SK-N-MC (cell line): ENCODE data around the gene COPE.
A peak's percentile ranks its signal among the peaks of the same experiment; 100 is the strongest.

Experiments used
- DNase-seq: peaks from one replicate; pipeline ENCODE4 v3.0.0-alpha.2; 2011; ENCODE audit warnings: low read depth, low spot score
- H3K27ac ChIP-seq: fragments of 200-600 bp; sonication (generic); 2 replicates; pipeline ENCODE4 v1.5.1; 2016; ENCODE audit warnings: mixed run types
- H3K36me3 ChIP-seq: fragments of 200-600 bp; sonication (generic); 2 replicates; pipeline ENCODE4 v1.6.1; 2017; ENCODE audit warnings: antibody characterized with exemption, low read length, mixed read lengths; ENCODE audit not compliant: insufficient read depth
- H3K4me3 ChIP-seq: fragments of 200-600 bp; sonication (generic); 2 replicates; pipeline ENCODE4 v1.5.1; 2016
- H3K9ac ChIP-seq: fragments of 200-600 bp; sonication (generic); 2 replicates; pipeline ENCODE4 v1.8.0; 2017; ENCODE audit warnings: mixed run types, mixed read lengths; ENCODE audit not compliant: insufficient read length
- H3K9me3 ChIP-seq: fragments of 200-600 bp; sonication (generic); 2 replicates; pipeline ENCODE4 v1.6.1; 2017; ENCODE audit warnings: low read depth, mild to moderate bottlenecking, antibody characterized with exemption, low read length, moderate library complexity, mixed read lengths
- EZH2 ChIP-seq: fragments of 200-600 bp; sonication (generic); IDR thresholded peaks from one replicate; pipeline ENCODE4 v1.6.1; 2017; ENCODE audit warnings: antibody characterized with exemption
- FOXP2 ChIP-seq: optimal IDR thresholded peaks from 2 replicates; pipeline ENCODE3; 2011; ENCODE audit warnings: mild to moderate bottlenecking, moderate library complexity; ENCODE audit not compliant: insufficient read depth; ENCODE audit errors: extremely low read length, control extremely low read depth
- POLR2AphosphoS5 ChIP-seq: IDR thresholded peaks from 2 replicates; pipeline ENCODE4 v1.6.1; 2012; ENCODE audit warnings: mild to moderate bottlenecking, low read depth, low read length, borderline replicate concordance

Gene COPE

DNA sequence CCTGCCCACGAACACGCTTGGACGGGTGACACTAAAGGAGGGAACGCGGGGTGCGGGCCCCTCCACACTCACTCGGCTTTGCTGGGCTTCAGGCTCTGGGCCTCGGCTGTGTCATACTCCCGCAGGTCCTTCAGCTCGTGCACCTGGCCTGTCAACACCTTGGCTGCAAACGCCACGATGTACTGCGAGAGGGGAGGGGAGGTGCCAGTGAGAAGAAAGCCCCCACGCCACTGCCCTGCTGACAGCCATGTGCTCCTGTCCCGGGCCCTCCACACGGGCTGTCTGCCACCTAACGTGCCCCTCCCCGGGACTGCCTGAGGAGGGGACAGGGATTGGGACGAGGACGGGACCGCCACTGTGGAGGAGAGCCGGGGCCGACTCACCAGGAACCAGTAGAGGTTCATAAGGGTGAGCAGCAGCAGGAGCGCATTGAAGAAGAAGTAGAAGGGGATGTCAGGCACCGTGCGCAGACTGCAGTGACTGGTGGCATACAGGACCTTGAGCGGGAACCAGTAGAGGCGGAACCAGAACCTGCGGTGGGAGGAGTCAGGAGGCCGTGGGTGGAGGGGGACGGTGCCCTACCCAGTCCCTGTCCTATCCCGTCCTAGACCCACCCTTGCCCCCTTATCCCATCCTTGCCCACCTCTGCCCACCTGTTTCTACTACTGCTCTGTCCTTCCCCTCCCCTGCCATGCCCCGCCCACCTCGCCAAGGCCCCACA lies 40.2 kb downstream of the COPE start:
- peaks cover 6% of the 10 kb centered on the region; the same call in 1 of the 2 replicates for H3K36me3 ChIP-seq
- no peak overlapping the region for H3K4me3 ChIP-seq
- H3K9ac ChIP-seq: no peak overlapping the region
- TF ChIP-seq EZH2: no peak
- TF ChIP-seq POLR2AphosphoS5: no peak
- TF ChIP-seq FOXP2: no peak
- no peaks in the 10 kb centered on the region for H3K9me3 ChIP-seq
- DNase-seq: no peak
- H3K27ac ChIP-seq: no peak overlapping the region

DNA sequence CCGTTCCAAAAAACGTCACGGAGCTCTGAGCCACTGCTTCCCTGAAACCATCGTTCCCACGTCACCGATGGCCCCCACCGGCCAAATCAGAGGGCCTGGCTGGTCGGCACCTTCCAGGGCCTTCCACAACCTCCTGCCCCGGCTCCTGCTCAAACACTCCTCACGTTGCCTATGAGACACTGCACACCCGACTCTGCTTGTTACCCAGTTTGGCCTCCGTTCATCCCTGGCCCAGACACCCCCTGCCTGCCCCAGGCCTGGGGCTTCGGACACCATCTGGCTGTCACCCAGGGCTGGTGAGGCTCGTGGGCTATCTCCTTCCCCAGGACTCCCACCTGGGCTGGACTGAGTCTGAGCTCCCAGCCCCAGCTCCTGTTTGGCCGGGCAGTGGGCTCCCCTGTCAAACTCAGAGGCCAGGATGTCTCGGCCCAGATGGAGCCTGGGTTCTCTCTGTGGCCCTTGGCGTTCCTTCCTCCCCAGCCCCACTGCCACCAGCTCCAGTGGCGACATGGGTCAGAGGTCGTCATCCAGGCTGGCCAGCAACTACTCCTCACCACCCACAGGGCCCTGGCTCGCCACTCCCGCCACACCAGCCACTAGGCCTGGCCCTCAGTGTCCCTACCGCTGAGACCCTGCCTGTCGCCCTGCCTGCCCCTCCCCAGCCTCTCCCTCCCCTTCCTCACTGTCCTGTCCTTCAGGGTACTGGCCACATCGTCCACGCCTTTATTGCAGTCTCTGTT lies 41.0 kb downstream of the COPE start:
- no peak for DNase-seq
- H3K4me3 ChIP-seq: no peak overlapping the region
- no peak overlapping the region for H3K9ac ChIP-seq
- H3K9me3 ChIP-seq: no peaks in the 10 kb centered on the region
- TF ChIP-seq EZH2 (no peak), POLR2AphosphoS5 (no peak), FOXP2 (no peak)
- peaks cover 6% of the 10 kb centered on the region; the same call in 1 of the 2 replicates for H3K36me3 ChIP-seq
- no peak overlapping the region for H3K27ac ChIP-seq

DNA sequence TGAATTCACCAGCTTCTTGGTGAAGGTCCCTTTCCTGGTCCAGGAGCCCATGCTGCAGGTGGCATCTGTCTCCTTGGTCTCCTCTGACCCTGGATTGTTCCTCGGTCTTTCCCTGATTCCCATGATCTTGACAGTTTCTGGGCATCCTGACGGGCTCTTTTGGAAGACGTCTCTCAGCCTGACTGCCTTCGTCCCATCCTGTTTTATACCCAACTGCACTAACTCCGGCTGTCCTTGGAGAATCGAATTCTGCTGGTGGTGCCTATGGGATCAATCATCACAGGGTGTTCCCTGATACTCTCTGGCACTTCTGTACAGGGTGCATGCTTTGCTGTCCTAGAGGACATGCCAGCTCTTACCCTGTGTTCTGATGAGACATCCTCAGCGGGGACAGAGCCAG lies 42.3 kb downstream of the COPE start:
- H3K36me3 ChIP-seq: peaks cover 6% of the 10 kb centered on the region; the same call in 1 of the 2 replicates
- H3K9me3 ChIP-seq: no peaks in the 10 kb centered on the region
- no peak overlapping the region for H3K9ac ChIP-seq
- no peak overlapping the region for H3K4me3 ChIP-seq
- DNase-seq: no peak
- no peak overlapping the region for H3K27ac ChIP-seq
- TF ChIP-seq FOXP2 (no peak), POLR2AphosphoS5 (no peak), EZH2 (no peak)

DNA sequence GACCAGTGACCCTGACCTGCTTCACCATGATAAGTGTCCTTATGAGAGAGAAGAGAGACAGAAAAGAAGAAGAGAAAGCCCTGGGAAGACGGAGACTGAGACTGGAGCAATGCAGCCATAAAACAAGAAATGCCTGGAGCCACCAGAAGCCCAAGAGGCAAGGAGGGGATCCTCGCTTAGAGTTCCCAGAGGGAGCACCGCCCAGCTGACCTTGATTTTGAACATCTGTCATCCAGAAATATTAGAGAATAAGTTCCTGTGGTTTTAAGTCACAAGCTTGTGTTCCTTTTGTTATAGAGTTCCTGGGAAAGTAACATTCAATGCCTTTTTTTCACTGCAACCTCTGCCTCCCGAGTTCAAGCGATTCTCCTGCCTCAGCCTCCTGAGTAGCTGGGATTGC lies 43.5 kb downstream of the COPE start:
- Histone ChIP-seq H3K9me3 (no peaks in the 10 kb centered on the region), H3K9ac (no peak overlapping the region), H3K36me3 (peaks cover 6% of the 10 kb centered on the region; the same call in 1 of the 2 replicates), H3K4me3 (no peak overlapping the region), H3K27ac (peak overlapping the region; percentile 62)
- DNase-seq: no peak
- TF ChIP-seq EZH2: no peak
- TF ChIP-seq POLR2AphosphoS5: no peak
- no peak for TF ChIP-seq FOXP2

DNA sequence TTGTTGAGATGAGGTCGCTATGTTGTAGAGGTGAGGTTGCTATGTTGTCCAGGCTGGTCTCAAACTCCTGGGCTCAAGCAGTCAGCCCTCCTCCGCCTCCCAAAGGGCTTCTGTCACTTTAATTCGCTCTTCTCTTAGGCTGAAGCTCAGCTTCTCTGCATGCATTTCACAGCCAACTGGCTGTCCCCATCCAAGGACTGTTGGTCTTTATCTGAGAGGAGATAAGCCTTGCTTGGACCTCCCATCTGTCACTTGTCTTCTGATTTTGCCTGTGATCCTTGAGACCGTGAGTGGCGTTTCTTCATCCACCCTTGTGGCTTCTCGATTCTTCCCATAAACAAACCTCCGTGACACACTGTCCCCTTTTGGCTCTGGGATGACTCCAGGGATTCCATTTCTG lies 47.6 kb downstream of the COPE start:
- H3K27ac ChIP-seq: no peak overlapping the region
- no peak for DNase-seq
- H3K36me3 ChIP-seq: peaks cover 18% of the 10 kb centered on the region; the same call in 1 of the 2 replicates
- H3K9me3 ChIP-seq: no peaks in the 10 kb centered on the region
- no peak overlapping the region for H3K4me3 ChIP-seq
- H3K9ac ChIP-seq: no peak overlapping the region
- TF ChIP-seq EZH2 (no peak), POLR2AphosphoS5 (no peak), FOXP2 (no peak)

DNA sequence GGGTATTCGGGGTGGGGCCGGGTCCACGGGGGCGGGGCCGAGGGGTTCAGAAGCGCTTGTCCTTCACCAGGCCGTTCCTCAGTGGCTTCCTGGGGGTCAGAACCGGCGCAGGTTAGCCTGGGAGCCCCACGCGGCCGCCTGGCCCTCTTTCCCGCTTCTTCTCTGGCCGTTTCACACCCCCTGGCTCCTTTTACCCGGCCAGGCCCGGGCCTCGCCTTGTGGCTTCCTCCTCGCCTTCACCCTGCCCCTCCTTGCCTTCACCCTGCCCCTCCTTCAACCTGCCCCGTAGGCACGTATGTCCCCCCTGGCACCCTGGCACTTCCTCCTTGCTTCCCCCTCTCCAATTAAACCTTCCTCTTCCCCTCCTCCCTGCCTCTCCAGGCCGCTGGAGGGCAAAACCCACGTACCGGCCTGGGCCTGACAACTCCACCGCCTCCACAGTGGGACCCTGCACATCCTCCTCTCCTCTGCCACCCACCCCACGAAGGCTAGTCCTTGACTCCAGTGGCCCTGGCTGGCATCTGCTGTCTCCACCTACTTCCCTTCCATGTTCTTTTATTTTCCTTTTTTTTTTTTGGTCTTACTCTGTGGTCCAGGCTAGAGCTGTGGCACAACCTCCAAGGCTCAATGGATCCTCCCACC lies 48.5 kb downstream of the COPE start:
- Histone ChIP-seq H3K36me3 (peaks cover 25% of the 10 kb centered on the region; the same call in 1 of the 2 replicates), H3K9ac (no peak overlapping the region), H3K9me3 (no peaks in the 10 kb centered on the region), H3K4me3 (no peak overlapping the region), H3K27ac (no peak overlapping the region)
- TF ChIP-seq POLR2AphosphoS5 (no peak), FOXP2 (no peak), EZH2 (no peak)
- DNase-seq: no peak

DNA sequence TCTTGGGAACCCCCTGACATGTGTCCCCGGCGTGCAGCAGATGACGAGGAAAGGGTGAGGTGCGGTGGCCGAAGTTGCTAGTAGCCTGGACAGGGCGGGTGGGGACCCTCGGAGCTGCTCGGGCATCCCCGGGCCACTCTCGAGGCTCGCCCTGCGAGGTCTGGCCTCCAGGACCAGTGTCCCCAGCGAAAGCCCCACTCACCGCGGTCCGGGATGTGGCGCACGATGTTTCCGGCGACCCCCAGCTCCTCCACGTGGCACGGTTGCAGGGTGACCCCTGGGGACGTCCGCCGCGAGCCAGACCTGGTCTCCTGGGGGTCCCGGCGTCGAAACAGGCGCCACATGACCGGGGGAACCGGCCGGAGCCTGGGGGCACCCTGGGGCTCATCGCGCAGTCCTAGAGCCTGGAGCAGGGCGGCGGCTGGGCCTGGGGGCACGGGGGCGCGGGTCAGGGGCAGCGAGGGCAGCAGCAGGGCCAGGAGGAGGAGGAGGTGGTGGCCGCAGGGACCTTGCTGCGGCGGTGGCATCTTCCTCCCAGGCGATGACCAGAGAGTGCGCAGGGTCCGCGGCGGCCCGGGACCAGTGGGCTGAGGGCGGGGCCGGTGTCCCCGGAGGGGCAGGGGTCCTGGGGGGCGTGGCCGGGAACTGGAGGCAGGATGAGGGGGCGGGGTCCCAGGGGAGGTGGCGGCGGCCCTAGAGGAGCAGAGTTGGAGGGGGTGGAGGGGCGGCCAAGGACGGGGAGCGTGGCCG lies 49.2 kb downstream of the COPE start:
- Histone ChIP-seq H3K9ac (no peak overlapping the region), H3K4me3 (no peak overlapping the region), H3K9me3 (no peaks in the 10 kb centered on the region), H3K36me3 (peaks cover 32% of the 10 kb centered on the region; the same call in 1 of the 2 replicates), H3K27ac (no peak overlapping the region)
- TF ChIP-seq FOXP2: no peak
- no peak for TF ChIP-seq POLR2AphosphoS5
- TF ChIP-seq EZH2: no peak
- no peak for DNase-seq
